ENCODE measurements around the gene RGS7. TPM values are rescaled to one million over a fixed set of nuclear protein-coding genes. Genes with fewer than 3 reads are reported as not detected.

The RGS7 gene
- total and polyA plus RNA-seq, 2 of the 8 experiments (the other 6 are each of a cell fraction or from before 2014, with no cell fraction given) = 1.6 to 3.0 TPM

DNA sequence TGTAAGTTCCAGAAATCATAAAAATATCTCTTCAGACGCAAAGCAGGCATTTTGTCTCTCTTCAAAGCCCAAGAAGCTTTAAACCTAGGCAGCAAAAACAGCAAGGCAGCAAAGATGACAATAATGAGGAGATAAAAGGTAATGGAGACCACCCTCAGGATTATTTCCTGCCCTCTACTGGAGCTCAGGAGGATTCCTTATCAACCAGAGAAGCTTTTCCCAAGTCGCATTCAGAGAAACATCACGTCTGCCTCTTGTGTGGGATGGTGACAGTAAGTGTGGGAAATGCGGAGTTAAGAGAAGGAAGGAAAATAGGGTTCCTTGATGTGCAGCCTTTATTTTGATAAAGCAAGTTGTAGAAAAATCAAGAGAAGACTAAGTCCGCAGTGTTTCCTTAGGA, 365.8 kb downstream of the RGS7 start:
- H4K5ac ChIP-seq (ENCODE audit: insufficient read length, low read depth, low read length) = no peak overlapping the region
- H2AFZ ChIP-seq (ENCODE audit: low read length) = peak overlapping the region; percentile 59; the same call in 1 of the 2 replicates
- no peak overlapping the region for H3K4me3 ChIP-seq (ENCODE audit: extremely low read depth in 1 of 4, insufficient read depth in 2 of 4, low read depth in 3 of 4, low read length in 4 of 4)
- H3K4me2 ChIP-seq (ENCODE audit: insufficient read depth in 1 of 2, low read depth in 2 of 2, low read length in 2 of 2) = no peak overlapping the region
- H4K91ac ChIP-seq (replicated peaks; ENCODE audit: insufficient read length, low read length) = no peak overlapping the region
- H3K14ac ChIP-seq (ENCODE audit: insufficient read length) = no peak overlapping the region
- no peak overlapping the region for H3K23ac ChIP-seq (ENCODE audit: insufficient read length)
- ChIA-PET POLR2A (ENCODE audit: partially characterized antibody) (no interaction called here), CTCF (ENCODE audit: partially characterized antibody) (interaction anchor here (0.8 to 1.6 kb wide), 9 partner anchors 9 to 415 kb away, joined by 3 to 8 read pairs (median 3); no protein-coding TSS in a partner anchor)
- no peaks in the 10 kb centered on the region for H3K79me1 ChIP-seq (ENCODE audit: low read depth, low read length)
- H4K8ac ChIP-seq (ENCODE audit: extremely low read depth, insufficient read depth, low read length) = no peak overlapping the region
- no peaks in the 10 kb centered on the region for H3K36me3 ChIP-seq (ENCODE audit: control insufficient read depth in 2 of 4, insufficient read depth in 4 of 4, low read length in 3 of 4)
- DNase-seq (ENCODE audit: low read depth in 1 of 2, low spot score in 2 of 2) (no peak), FAIRE-seq (peak; percentile 84)
- no peak overlapping the region for H3K4ac ChIP-seq (replicated peaks; ENCODE audit: insufficient read length, low read depth, low read length)
- no peak overlapping the region for H2BK20ac ChIP-seq (ENCODE audit: low read length)
- H3K9me3 ChIP-seq (ENCODE audit: insufficient read depth in 2 of 2, low read depth in 1 of 2, low read length in 1 of 2) = no peaks in the 10 kb centered on the region
- WGBS, 2 experiments (ENCODE audit: extremely low coverage in 1 of 2, insufficient coverage in 1 of 2, insufficient read length in 1 of 2, insufficient replicate concordance in 2 of 2, low coverage in 1 of 2, low lambda C conversion rate in 2 of 2, missing lambda C conversion rate in 1 of 2) = 77% methylated on average over 5 of the region's 5 CpGs; no CpG with 5 or more reads in 1 of the 2 experiments
- no peak overlapping the region for H2BK5ac ChIP-seq (ENCODE audit: low read depth, low read length)
- TF ChIP-seq POLR2A (IDR thresholded peaks at IDR 0.05; ENCODE audit: control extremely low read depth in 1 of 2, low read depth in 2 of 2, low read length in 2 of 2) = no peak
- TF ChIP-seq RFX5 (IDR thresholded peaks at IDR 0.05; ENCODE audit: borderline replicate concordance, low read depth, low read length) = no peak
- TF ChIP-seq CHD2 (IDR thresholded peaks at IDR 0.05; ENCODE audit: low read length) = no peak
- TF ChIP-seq, protein P1, sequence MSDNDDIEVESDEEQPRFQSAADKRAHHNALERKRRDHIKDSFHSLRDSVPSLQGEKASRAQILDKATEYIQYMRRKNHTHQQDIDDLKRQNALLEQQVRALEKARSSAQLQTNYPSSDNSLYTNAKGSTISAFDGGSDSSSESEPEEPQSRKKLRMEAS (IDR thresholded peaks at IDR 0.05) = no peak
- TF ChIP-seq RXRA (IDR thresholded peaks at IDR 0.05; ENCODE audit: insufficient read depth, low read depth, low read length) = no peak
- no peak for TF ChIP-seq CBX8 (IDR thresholded peaks at IDR 0.05; ENCODE audit: borderline replicate concordance, low read depth, low read length)
- TF ChIP-seq, protein P2, sequence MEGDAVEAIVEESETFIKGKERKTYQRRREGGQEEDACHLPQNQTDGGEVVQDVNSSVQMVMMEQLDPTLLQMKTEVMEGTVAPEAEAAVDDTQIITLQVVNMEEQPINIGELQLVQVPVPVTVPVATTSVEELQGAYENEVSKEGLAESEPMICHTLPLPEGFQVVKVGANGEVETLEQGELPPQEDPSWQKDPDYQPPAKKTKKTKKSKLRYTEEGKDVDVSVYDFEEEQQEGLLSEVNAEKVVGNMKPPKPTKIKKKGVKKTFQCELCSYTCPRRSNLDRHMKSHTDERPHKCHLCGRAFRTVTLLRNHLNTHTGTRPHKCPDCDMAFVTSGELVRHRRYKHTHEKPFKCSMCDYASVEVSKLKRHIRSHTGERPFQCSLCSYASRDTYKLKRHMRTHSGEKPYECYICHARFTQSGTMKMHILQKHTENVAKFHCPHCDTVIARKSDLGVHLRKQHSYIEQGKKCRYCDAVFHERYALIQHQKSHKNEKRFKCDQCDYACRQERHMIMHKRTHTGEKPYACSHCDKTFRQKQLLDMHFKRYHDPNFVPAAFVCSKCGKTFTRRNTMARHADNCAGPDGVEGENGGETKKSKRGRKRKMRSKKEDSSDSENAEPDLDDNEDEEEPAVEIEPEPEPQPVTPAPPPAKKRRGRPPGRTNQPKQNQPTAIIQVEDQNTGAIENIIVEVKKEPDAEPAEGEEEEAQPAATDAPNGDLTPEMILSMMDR (IDR thresholded peaks at IDR 0.05; ENCODE audit: control extremely low read depth in 1 of 3, insufficient read depth in 1 of 3, low read depth in 1 of 3, low read length in 3 of 3) = peak in 2 of 3 experiments; percentile 22 to 56; a peak in 3 of 4 replicates
- TF ChIP-seq TCF12 (IDR thresholded peaks at IDR 0.05; ENCODE audit: low read depth, low read length) = no peak
- TF ChIP-seq HDAC2 (IDR thresholded peaks at IDR 0.05; ENCODE audit: borderline replicate concordance in 1 of 2, low read depth in 2 of 2, low read length in 2 of 2) = no peak
- TF ChIP-seq RAD21 (IDR thresholded peaks at IDR 0.05 in 1 of 2, conservative IDR thresholded peaks at IDR 0.05 in 1 of 2; ENCODE audit: low read depth in 2 of 2, low read length in 2 of 2) = peak; percentile 33 to 42; a peak in 3 of 4 replicates
- TF ChIP-seq SIRT6 (IDR thresholded peaks at IDR 0.05; ENCODE audit: low read length) = no peak
- no peaks in the 10 kb centered on the region for H3K4me1 ChIP-seq (replicated peaks in 1 of 4; ENCODE audit: control insufficient read depth in 3 of 4, insufficient read depth in 4 of 4, low read length in 3 of 4)
- H2BK15ac ChIP-seq (ENCODE audit: low read length) = no peak overlapping the region
- H2AK5ac ChIP-seq (ENCODE audit: low read depth, low read length) = no peak overlapping the region
- no peaks in the 10 kb centered on the region for H3K27me3 ChIP-seq (replicated peaks in 1 of 4; ENCODE audit: control insufficient read depth in 3 of 4, extremely low read depth in 1 of 4, insufficient read depth in 3 of 4, low read length in 3 of 4)
- H3K18ac ChIP-seq (ENCODE audit: extremely low read depth, low read length) = no peak overlapping the region
- H3K9ac ChIP-seq (replicated peaks in 1 of 4; ENCODE audit: extremely low read depth in 1 of 4, low read depth in 3 of 4, low read length in 3 of 4) = no peak overlapping the region
- no peak overlapping the region for H3K56ac ChIP-seq (replicated peaks; ENCODE audit: insufficient read length, low read depth, low read length)
- H3K27ac ChIP-seq (ENCODE audit: low read depth, low read length) = no peak overlapping the region
- no peak overlapping the region for H2BK120ac ChIP-seq (replicated peaks; ENCODE audit: low read depth, low read length)
- H3K23me2 ChIP-seq (ENCODE audit: low read depth, low read length) = no peaks in the 10 kb centered on the region
- H2BK12ac ChIP-seq (ENCODE audit: low read depth, low read length) = no peak overlapping the region
- no peaks in the 10 kb centered on the region for H4K20me1 ChIP-seq (replicated peaks in 1 of 2; ENCODE audit: control insufficient read depth in 1 of 2, insufficient read depth in 2 of 2, low read length in 2 of 2)
- no peaks in the 10 kb centered on the region for H3K79me2 ChIP-seq (ENCODE audit: control insufficient read depth in 1 of 2, insufficient read depth in 2 of 2, low read length in 2 of 2)
